Mucosa of stomach (tissue), 1 donor: ENCODE data around the gene MDFIC2.
"Not testable (repeated sequence)": the region's sequence is repeated elsewhere in the genome, so short reads cannot be mapped to it uniquely, and the experiment has no call there.

Experiments
- H3K27me3 ChIP-seq: one replicate; pipeline ENCODE4 v1.7.0; 2013; ENCODE audit warnings: mild to moderate bottlenecking, low read length; ENCODE audit not compliant: control insufficient read depth, insufficient read depth
- H3K36me3 ChIP-seq: one replicate; pipeline ENCODE4 v1.7.0; 2013; ENCODE audit warnings: low read length; ENCODE audit not compliant: control insufficient read depth, insufficient read depth
- H3K4me1 ChIP-seq: one replicate; pipeline ENCODE4 v1.7.0; 2013; ENCODE audit warnings: mild to moderate bottlenecking, low read length; ENCODE audit not compliant: control insufficient read depth, insufficient read depth
- H3K4me3 ChIP-seq: one replicate; pipeline ENCODE4 v1.7.0; 2013; ENCODE audit warnings: low read length
- H3K9ac ChIP-seq: one replicate; pipeline ENCODE4 v1.7.0; 2013; ENCODE audit warnings: mild to moderate bottlenecking, low read length, moderate library complexity
- H3K9me3 ChIP-seq: one replicate; pipeline ENCODE4 v1.7.0; 2013; ENCODE audit warnings: mild to moderate bottlenecking, low read length, moderate library complexity; ENCODE audit not compliant: control insufficient read depth
- donor health status: Pancreatic carcinoma.

Gene MDFIC2

DNA sequence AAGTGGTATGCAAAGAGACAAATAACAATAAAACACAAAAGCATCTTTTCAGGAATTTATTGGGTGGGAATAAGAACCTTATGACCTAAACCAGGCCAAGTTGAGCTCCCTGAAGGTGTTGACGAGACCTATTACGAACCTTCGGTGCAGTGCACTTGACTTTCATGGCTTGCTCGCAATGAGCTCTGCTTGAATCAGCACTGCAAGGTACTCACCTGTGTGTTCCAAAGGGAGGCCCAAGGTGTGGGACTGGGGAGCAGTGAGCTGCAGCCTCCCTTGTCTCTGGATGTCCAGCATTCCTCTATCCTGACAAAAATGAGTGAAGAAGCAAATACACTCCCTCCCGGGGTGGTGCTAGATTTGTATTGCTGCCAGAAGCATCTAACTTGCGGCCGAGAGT is at the start of gene MDFIC2:
Gene MDFIC2, minus strand, starts transcription at position 303 of the 400 bp plus-strand sequence. CDS start 665 bp downstream, outside the sequence.
- Histone ChIP-seq H3K4me1 (no peaks in the 10 kb centered on the region), H3K27me3 (no peaks in the 10 kb centered on the region)

GRCh38 chr3:70360979-70361760 is 48.7 kb upstream of the MDFIC2 start:
- H3K36me3 ChIP-seq = no peaks in the 10 kb centered on the region
- H3K4me3 ChIP-seq = no peak overlapping the region
- no peaks in the 10 kb centered on the region for H3K4me1 ChIP-seq
- H3K9ac ChIP-seq = no peak overlapping the region
- H3K9me3 ChIP-seq = no peaks in the 10 kb centered on the region
- H3K27me3 ChIP-seq = no peaks in the 10 kb centered on the region

More for the DNA sequence above, at the start of gene MDFIC2:
- Histone ChIP-seq H3K36me3 (no peaks in the 10 kb centered on the region), H3K9me3 (no peaks in the 10 kb centered on the region), H3K4me3 (no peak within 1 kb of the TSS), H3K9ac (no peak within 1 kb of the TSS)

- Histone ChIP-seq H3K27me3 (no peaks in the 10 kb centered on the region), H3K4me3 (no peak overlapping the region), H3K9me3 (no peaks in the 10 kb centered on the region), H3K36me3 (no peaks in the 10 kb centered on the region), H3K4me1 (no peaks in the 10 kb centered on the region), H3K9ac (no peak overlapping the region)
These were observed 47.3 kb upstream of the MDFIC2 start for GRCh38 chr3:70359711-70360110.

DNA sequence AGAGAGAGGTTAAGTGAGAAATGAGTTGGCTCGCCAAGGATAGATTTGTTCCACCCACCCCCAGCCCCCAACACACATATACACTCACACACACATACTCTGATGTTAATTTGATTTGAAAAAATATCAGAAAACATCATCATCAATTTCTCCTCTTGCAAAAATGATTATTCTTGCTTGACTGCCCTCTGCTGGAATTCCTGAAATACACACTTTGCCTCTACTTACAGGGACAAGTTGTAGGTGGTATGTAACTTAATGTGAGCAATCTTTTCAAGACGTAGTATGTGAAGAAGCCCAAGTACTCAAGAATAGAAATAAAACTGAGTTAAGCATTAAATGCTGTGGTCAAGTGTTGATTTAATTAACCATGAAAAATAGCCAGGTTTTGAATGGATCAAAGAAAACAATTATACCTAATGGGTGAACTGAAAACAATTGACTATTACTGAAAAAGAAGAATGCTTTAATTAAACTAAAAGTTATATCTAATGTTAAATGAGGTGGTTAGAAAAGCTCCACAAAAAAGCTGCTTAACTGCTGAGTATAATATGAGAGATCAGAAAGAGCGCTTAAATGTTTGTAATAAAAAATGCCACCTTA is 46.6 kb upstream of the MDFIC2 start:
- Histone ChIP-seq H3K4me3 (no peak overlapping the region), H3K9me3 (no peaks in the 10 kb centered on the region), H3K36me3 (no peaks in the 10 kb centered on the region), H3K9ac (no peak overlapping the region), H3K4me1 (no peaks in the 10 kb centered on the region), H3K27me3 (no peaks in the 10 kb centered on the region)

- Histone ChIP-seq H3K27me3 (no peaks in the 10 kb centered on the region), H3K4me3 (no peak overlapping the region), H3K4me1 (no peaks in the 10 kb centered on the region), H3K9ac (no peak overlapping the region), H3K9me3 (no peaks in the 10 kb centered on the region), H3K36me3 (no peaks in the 10 kb centered on the region)
These were observed 39.8 kb upstream of the MDFIC2 start for GRCh38 chr3:70352215-70352614.

DNA sequence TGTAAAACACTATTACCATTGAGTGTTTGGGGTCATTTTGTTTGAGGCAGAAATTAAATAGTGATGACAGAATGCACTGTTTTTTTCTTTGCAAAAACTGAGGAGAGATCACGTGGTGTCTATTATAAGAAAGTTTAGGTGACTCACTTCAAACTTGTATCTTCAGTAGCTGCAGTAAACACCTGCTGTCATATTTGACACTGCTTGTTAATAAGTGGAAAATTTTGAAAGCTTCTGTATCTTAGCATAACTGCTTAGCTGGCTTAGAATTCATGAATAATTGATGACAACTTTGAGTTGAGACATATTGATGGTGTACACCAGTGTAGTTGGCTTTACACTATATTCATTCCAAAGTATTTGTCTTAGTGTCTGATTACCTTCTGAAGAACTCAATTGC is 29.7 kb upstream of the MDFIC2 start:
- no peaks in the 10 kb centered on the region for H3K4me1 ChIP-seq
- no peaks in the 10 kb centered on the region for H3K36me3 ChIP-seq
- H3K4me3 ChIP-seq = no peak overlapping the region
- no peaks in the 10 kb centered on the region for H3K27me3 ChIP-seq
- H3K9me3 ChIP-seq = no peaks in the 10 kb centered on the region
- H3K9ac ChIP-seq = no peak overlapping the region

DNA sequence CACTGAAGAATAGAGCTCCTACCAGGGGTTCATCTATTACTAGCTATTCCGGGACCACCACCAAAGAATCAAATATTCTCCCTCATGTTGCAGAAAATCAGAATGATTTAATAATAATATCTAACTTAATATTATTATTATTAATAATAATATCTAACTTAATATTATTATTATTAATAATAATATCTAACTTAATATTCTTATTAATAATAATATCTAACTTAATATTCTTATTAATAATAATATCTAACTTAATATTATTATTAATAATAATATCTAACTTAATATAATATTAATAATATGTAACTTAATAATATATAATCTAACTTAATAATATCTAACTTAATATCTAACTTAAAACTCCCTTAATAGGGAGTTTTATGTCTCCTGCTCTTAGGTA is 24.4 kb upstream of the MDFIC2 start:
- not testable (repeated sequence) for H3K4me1 ChIP-seq

DNA sequence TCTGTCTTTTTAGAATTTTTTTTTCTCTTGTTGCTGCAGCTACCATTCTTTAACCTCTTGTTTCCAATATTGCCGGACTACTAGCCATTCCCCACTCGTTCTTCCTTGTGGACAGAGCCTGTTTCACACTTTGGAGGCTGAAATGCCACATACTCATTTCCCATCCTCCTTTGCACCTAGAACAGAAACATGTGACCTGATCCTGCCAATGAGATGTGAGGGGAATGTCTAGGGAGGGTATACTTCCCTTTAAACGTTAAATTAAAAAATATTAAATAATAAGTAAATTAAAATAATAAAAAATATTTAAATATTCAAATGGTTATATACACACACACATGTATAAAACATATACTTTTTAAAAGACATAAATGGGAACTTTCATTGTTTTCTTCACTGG is 20.6 kb upstream of the MDFIC2 start:
- H3K9me3 ChIP-seq = no peaks in the 10 kb centered on the region
- H3K9ac ChIP-seq = no peak overlapping the region
- H3K4me3 ChIP-seq = no peak overlapping the region
- H3K27me3 ChIP-seq = no peaks in the 10 kb centered on the region
- H3K36me3 ChIP-seq = no peaks in the 10 kb centered on the region
- no peaks in the 10 kb centered on the region for H3K4me1 ChIP-seq

More for the DNA sequence above, 24.4 kb upstream of the MDFIC2 start:
- H3K9me3 ChIP-seq, H3K4me3 ChIP-seq, H3K27me3 ChIP-seq, H3K9ac ChIP-seq, H3K36me3 ChIP-seq: not testable (repeated sequence)

- Histone ChIP-seq H3K4me3 (no peak overlapping the region), H3K36me3 (no peaks in the 10 kb centered on the region), H3K9ac (no peak overlapping the region), H3K9me3 (no peaks in the 10 kb centered on the region), H3K4me1 (no peaks in the 10 kb centered on the region), H3K27me3 (no peaks in the 10 kb centered on the region)
These were observed 2.6 kb upstream of the MDFIC2 start for GRCh38 chr3:70315021-70315420.

GRCh38 chr3:70310809-70311208 is 1.6 kb downstream of the MDFIC2 start:
- H3K4me1 ChIP-seq = no peaks in the 10 kb centered on the region
- H3K4me3 ChIP-seq = no peak overlapping the region
- H3K36me3 ChIP-seq = no peaks in the 10 kb centered on the region
- H3K9ac ChIP-seq = no peak overlapping the region
- H3K9me3 ChIP-seq = no peaks in the 10 kb centered on the region
- no peaks in the 10 kb centered on the region for H3K27me3 ChIP-seq

- H3K9ac ChIP-seq = no peak overlapping the region
- H3K4me1 ChIP-seq = no peaks in the 10 kb centered on the region
These were observed 2.8 kb downstream of the MDFIC2 start for GRCh38 chr3:70309591-70309990.

DNA sequence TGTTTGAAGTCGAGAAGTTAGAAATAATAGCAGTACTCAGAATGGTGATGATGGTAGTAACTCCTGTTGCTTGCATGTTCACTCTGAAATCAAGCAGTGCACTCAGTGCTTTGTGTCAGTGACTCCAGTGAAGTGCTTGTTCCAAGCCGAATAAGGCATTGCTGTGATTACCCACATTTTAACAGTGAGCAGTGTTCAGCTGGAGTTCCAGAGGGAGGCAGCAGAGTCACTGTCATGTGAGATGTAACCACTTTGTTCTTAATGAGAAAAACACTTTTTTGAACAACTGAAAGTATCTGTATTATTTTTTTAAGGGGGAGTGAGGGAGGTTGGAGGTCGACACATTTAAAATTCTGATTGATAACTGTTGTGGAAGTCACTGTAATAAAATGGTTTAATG is 3.7 kb downstream of the MDFIC2 start:
- Histone ChIP-seq H3K4me1 (no peaks in the 10 kb centered on the region), H3K9me3 (no peaks in the 10 kb centered on the region), H3K4me3 (no peak overlapping the region), H3K9ac (no peak overlapping the region), H3K27me3 (no peaks in the 10 kb centered on the region), H3K36me3 (no peaks in the 10 kb centered on the region)

More at GRCh38 chr3:70309591-70309990, 2.8 kb downstream of the MDFIC2 start:
- Histone ChIP-seq H3K36me3 (no peaks in the 10 kb centered on the region), H3K4me3 (no peak overlapping the region), H3K27me3 (no peaks in the 10 kb centered on the region), H3K9me3 (no peaks in the 10 kb centered on the region)
